Inflammatory macrophage (primary cell): ENCODE data around the gene ANXA9.

Experiments
- DNase-seq, 2 donors: peaks; one replicate each; pipeline ENCODE4 v3.0.0-alpha.2; 2020 to 2022

Gene ANXA9

GRCh38 chr1:151005729-151006319 lies 23.7 kb downstream of the ANXA9 start:
- no peak for DNase-seq

GRCh38 chr1:151006327-151007052 lies 24.4 kb downstream of the ANXA9 start, which contains the start of gene MINDY1:
TSS of gene MINDY1 (minus strand) at chr1:151006902. CDS start at chr1:151002617, 4,285 bp downstream.
- DNase-seq, result peak; percentile 72 to 78

- no peak for DNase-seq
Measured at GRCh38 chr1:151007853-151008243, 25.8 kb downstream of the ANXA9 start.

GRCh38 chr1:151008244-151009205 lies 26.4 kb downstream of the ANXA9 start, which contains the start of gene PRUNE1:
TSS of gene PRUNE1 (plus strand) at chr1:151008449. CDS start at chr1:151008633, 184 bp downstream.
- peak; percentile 98 to 99 for DNase-seq

- DNase-seq, result no peak
Measured at GRCh38 chr1:151009206-151009587, 27.1 kb downstream of the ANXA9 start.

- no peak for DNase-seq
Measured at GRCh38 chr1:151009674-151010345, 27.7 kb downstream of the ANXA9 start.

- no peak for DNase-seq
Measured at GRCh38 chr1:151010346-151010726, 28.2 kb downstream of the ANXA9 start.

GRCh38 chr1:151011154-151011850 lies 29.2 kb downstream of the ANXA9 start:
- DNase-seq, result no peak

GRCh38 chr1:151012684-151013471 lies 30.8 kb downstream of the ANXA9 start:
- DNase-seq, result no peak

GRCh38 chr1:151013518-151013917 lies 31.4 kb downstream of the ANXA9 start:
- DNase-seq, result no peak

- DNase-seq, result peak; percentile 76 to 82
Measured at GRCh38 chr1:151024540-151025146, 42.6 kb downstream of the ANXA9 start.

- DNase-seq, result no peak
Measured at GRCh38 chr1:151026460-151026859, 44.4 kb downstream of the ANXA9 start.

GRCh38 chr1:151032164-151032563 lies 50.1 kb downstream of the ANXA9 start:
- no peak for DNase-seq

GRCh38 chr1:151035167-151035566 lies 53.1 kb downstream of the ANXA9 start:
- no peak for DNase-seq

- no peak for DNase-seq
Measured at GRCh38 chr1:151036356-151036755, 54.3 kb downstream of the ANXA9 start, which contains the start of gene BNIPL. TSS of gene BNIPL (plus strand) at chr1:151036586. CDS start at chr1:151036726, 140 bp downstream.

GRCh38 chr1:151037032-151037431 lies 54.9 kb downstream of the ANXA9 start:
- DNase-seq, result no peak

GRCh38 chr1:151039521-151039920 lies 57.4 kb downstream of the ANXA9 start:
- no peak for DNase-seq

- DNase-seq, result no peak
Measured at GRCh38 chr1:151043163-151043562, 61.1 kb downstream of the ANXA9 start.
